Neural cell (in vitro differentiated cells): ENCODE measurements around the gene ADAM11. TPM values are rescaled to one million over a fixed set of nuclear protein-coding genes. Genes with fewer than 3 reads are reported as not detected.

Source experiments
- H2AFZ ChIP-seq: fragments of 200-600, 300-800 bp; sonication (generic), shearing (Covaris generic); 2 replicates; pipeline ENCODE4 v1.6.0; 2014; ENCODE audit warnings: low read depth, mild to moderate bottlenecking, antibody characterized with exemption, low read length, moderate library complexity
- H3F3A ChIP-seq: fragments of 200-600 bp; shearing (Covaris generic); 2 replicates; pipeline ENCODE4 v1.6.1; 2016; ENCODE audit warnings: mild to moderate bottlenecking, moderate library complexity, mixed read lengths, antibody characterized with exemption, low read length; ENCODE audit not compliant: insufficient read depth, poor library complexity, severe bottlenecking
- H3K27ac ChIP-seq: fragments of 200-600, 300-800 bp; sonication (generic), shearing (Covaris generic); 2 replicates; pipeline ENCODE4 v1.5.1; 2014; ENCODE audit warnings: mild to moderate bottlenecking, low read length, moderate library complexity
- H3K27me3 ChIP-seq: fragments of 300-800, 200-600 bp; sonication (generic), shearing (Covaris generic); 2 replicates; pipeline ENCODE4 v1.6.0; 2014; ENCODE audit warnings: mild to moderate bottlenecking, low read depth, low read length, moderate library complexity; ENCODE audit not compliant: insufficient read depth
- H3K36me3 ChIP-seq: fragments of 300-800, 200-600 bp; sonication (generic), shearing (Covaris generic); 2 replicates; pipeline ENCODE4 v1.5.1; 2014; ENCODE audit warnings: mild to moderate bottlenecking, antibody characterized with exemption, low read length, moderate library complexity; ENCODE audit not compliant: insufficient read depth
- H3K4me2 ChIP-seq: fragments of 300-800, 200-600 bp; sonication (generic), shearing (Covaris generic); 2 replicates; pipeline ENCODE4 v1.6.0; 2014; ENCODE audit warnings: mild to moderate bottlenecking, low read length
- H3K4me3 ChIP-seq: fragments of 300-800, 200-600 bp; sonication (generic), shearing (Covaris generic); 2 replicates; pipeline ENCODE4 v1.5.1; 2014; ENCODE audit warnings: mild to moderate bottlenecking, low read length, moderate library complexity
- H3K79me2 ChIP-seq: fragments of 200-600 bp; shearing (Covaris generic); replicated peaks from 2 replicates; pipeline ENCODE4 v1.6.0; 2014; ENCODE audit warnings: mild to moderate bottlenecking, low read length, moderate library complexity; ENCODE audit not compliant: insufficient read depth
- H3K9ac ChIP-seq: fragments of 300-800, 200-600 bp; sonication (generic), shearing (Covaris generic); 2 replicates; pipeline ENCODE4 v1.6.1; 2016; ENCODE audit warnings: mild to moderate bottlenecking, low read length, mixed read lengths
- H3K9me2 ChIP-seq: fragments of 200-600 bp; shearing (Covaris generic); 2 replicates; pipeline ENCODE4 v1.6.1; 2016; ENCODE audit warnings: mild to moderate bottlenecking, low read length, mixed read lengths; ENCODE audit not compliant: insufficient read depth
- H3K9me3 ChIP-seq: fragments of 200-600, 300-800 bp; sonication (generic), shearing (Covaris generic); 2 replicates; pipeline ENCODE4 v1.6.1; 2016; ENCODE audit warnings: mild to moderate bottlenecking, mixed run types, low read length, moderate library complexity, mixed read lengths
- H4K20me1 ChIP-seq: fragments of 200-600 bp; shearing (Covaris generic); 2 replicates; pipeline ENCODE4 v1.6.1; 2016; ENCODE audit warnings: mild to moderate bottlenecking, mixed run types; ENCODE audit not compliant: insufficient read depth
- CTCF ChIP-seq: fragments of 450-650 bp; IDR thresholded peaks from 2 replicates; pipeline ENCODE4 v1.5.1; 2014; ENCODE audit warnings: antibody characterized with exemption, mild to moderate bottlenecking, moderate library complexity; ENCODE audit not compliant: poor library complexity, severe bottlenecking
- EP300 ChIP-seq: fragments of 450-650 bp; conservative IDR thresholded peaks from 2 replicates; pipeline ENCODE4 v1.6.1; 2014; ENCODE audit warnings: antibody characterized with exemption, mild to moderate bottlenecking, moderate library complexity; ENCODE audit not compliant: poor library complexity, severe bottlenecking
- EZH2 ChIP-seq: fragments of 200-600, 300-800 bp; shearing (Covaris generic), sonication (generic); IDR thresholded peaks from 2 replicates; pipeline ENCODE4 v1.6.1; 2014; ENCODE audit warnings: antibody characterized with exemption, low read length, borderline replicate concordance, mild to moderate bottlenecking; ENCODE audit not compliant: insufficient read depth, poor library complexity, severe bottlenecking
- MXI1 ChIP-seq: fragments of 450-650 bp; conservative IDR thresholded peaks from 2 replicates; pipeline ENCODE4 v1.6.1; 2014; ENCODE audit warnings: antibody characterized with exemption, mild to moderate bottlenecking; ENCODE audit not compliant: poor library complexity, severe bottlenecking
- POLR2AphosphoS5 ChIP-seq: IDR thresholded peaks from 2 replicates; pipeline ENCODE4 v1.6.1; 2012
- RAD21 ChIP-seq: fragments of 450-650 bp; conservative IDR thresholded peaks from 2 replicates; pipeline ENCODE4 v1.6.1; 2014; ENCODE audit warnings: antibody characterized with exemption, mild to moderate bottlenecking, moderate library complexity
- REST ChIP-seq: IDR thresholded peaks from 2 replicates; pipeline ENCODE4 v1.6.1; 2012; ENCODE audit warnings: borderline replicate concordance
- SMC3 ChIP-seq: fragments of 450-650 bp; conservative IDR thresholded peaks from 2 replicates; pipeline ENCODE4 v1.6.1; 2014; ENCODE audit warnings: antibody characterized with exemption, mild to moderate bottlenecking, moderate library complexity; ENCODE audit not compliant: poor library complexity
- TAF1 ChIP-seq: IDR thresholded peaks from 2 replicates; pipeline ENCODE4 v1.6.1; 2012; ENCODE audit warnings: low read depth
- polyA plus RNA-seq: library from polyadenylated mRNA; depleted of rRNA; stranded (reverse); fragments of >200 nt; gene quantifications from 2 replicates; pipeline ENCODE4 v1.2.3, GENCODE V29; 2014

ADAM11 gene
- polyA plus RNA-seq, 1 donor from 2014 or later, result 25.8 TPM

- Histone ChIP-seq H2AFZ (no peak overlapping the region), H3K36me3 (no peaks in the 10 kb centered on the region), H3K9me3 (no peaks in the 10 kb centered on the region), H3K4me2 (no peak overlapping the region), H3K9me2 (no peaks in the 10 kb centered on the region), H3K27me3 (no peaks in the 10 kb centered on the region), H3K9ac (no peak overlapping the region), H4K20me1 (no peaks in the 10 kb centered on the region), H3K4me3 (no peak overlapping the region), H3K27ac (no peak overlapping the region), H3K79me2 (no peaks in the 10 kb centered on the region), H3F3A (no peaks in the 10 kb centered on the region)
- no peak for TF ChIP-seq EZH2
- no peak for TF ChIP-seq REST
- TF ChIP-seq POLR2AphosphoS5, result no peak
- TF ChIP-seq EP300, result no peak
- TF ChIP-seq RAD21, result no peak
- TF ChIP-seq TAF1, result no peak
- no peak for TF ChIP-seq SMC3
- TF ChIP-seq MXI1, result no peak
Measured at GRCh38 chr17:44769230-44769629, 10.4 kb downstream of the ADAM11 start.

GRCh38 chr17:44769647-44770084 lies 10.9 kb downstream of the ADAM11 start:
- Histone ChIP-seq H3K36me3 (no peaks in the 10 kb centered on the region), H3K9me3 (no peaks in the 10 kb centered on the region), H3F3A (no peaks in the 10 kb centered on the region), H3K79me2 (no peaks in the 10 kb centered on the region), H3K9ac (no peak overlapping the region), H3K9me2 (no peaks in the 10 kb centered on the region), H2AFZ (no peak overlapping the region), H3K4me2 (no peak overlapping the region), H4K20me1 (no peaks in the 10 kb centered on the region), H3K4me3 (no peak overlapping the region), H3K27ac (no peak overlapping the region), H3K27me3 (no peaks in the 10 kb centered on the region)
- no peak for TF ChIP-seq CTCF
- no peak for TF ChIP-seq EZH2
- no peak for TF ChIP-seq RAD21
- TF ChIP-seq SMC3, result no peak
